ENCODE data around the gene CLDN10.

The CLDN10 gene

GRCh38 chr13:95552539-95553441, at the start of gene CLDN10:
Gene CLDN10 (plus strand): TSS chr13:95552720. CDS start chr13:95552754, 34 bp downstream.
- DNase-seq (ENCODE audit: low read depth): no peak
- no peak for TF ChIP-seq CTCF (conservative IDR thresholded peaks at IDR 0.05; ENCODE audit: low read depth, low read length)
- H3K4me3 ChIP-seq (ENCODE audit: low read depth, low read length): peak within 1 kb of the TSS; percentile 8

DNA sequence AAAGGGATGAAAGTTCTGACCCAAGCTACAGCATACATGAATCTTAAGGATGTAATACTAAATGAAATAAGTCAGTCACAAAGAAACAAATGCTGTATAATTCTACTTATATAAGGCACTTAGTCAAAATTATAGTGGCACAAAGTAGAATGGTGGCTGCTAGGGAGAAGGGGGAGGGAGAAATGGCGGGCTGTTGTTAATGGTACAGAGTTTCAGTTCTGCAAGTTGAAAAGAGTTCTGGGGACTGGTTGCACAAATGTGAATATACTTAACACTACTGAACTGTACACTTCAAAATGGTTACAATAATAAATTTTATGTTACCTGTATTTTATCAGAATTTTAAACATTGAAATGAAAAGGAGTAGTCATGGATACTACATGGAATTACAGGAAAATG, 48.9 kb upstream of the CLDN10 start:
- TF ChIP-seq CTCF (conservative IDR thresholded peaks at IDR 0.05; ENCODE audit: low read depth, low read length): no peak
- DNase-seq (ENCODE audit: low read depth): no peak
- no peak overlapping the region for H3K4me3 ChIP-seq (ENCODE audit: low read depth, low read length)

DNA sequence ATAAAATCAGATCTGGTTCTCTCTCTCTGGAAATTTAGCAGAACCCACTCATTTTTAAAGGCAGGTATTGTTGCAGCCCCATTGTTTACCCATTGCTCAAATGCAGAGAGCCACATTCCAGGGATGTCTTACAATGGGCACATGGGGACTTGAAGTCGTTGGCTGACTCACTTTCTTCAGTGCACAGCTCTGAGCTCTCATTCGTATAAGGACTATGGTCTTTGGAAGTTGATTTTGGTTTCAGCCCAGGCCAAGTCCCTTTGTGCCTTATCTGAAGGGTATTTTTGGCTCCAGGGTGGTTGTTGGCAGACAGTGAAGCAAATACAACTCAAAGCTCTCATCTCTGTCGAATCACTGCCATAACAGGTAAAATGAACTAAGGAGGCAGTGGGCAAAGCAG, 47.3 kb upstream of the CLDN10 start:
- TF ChIP-seq CTCF (conservative IDR thresholded peaks at IDR 0.05; ENCODE audit: low read depth, low read length): no peak
- no peak overlapping the region for H3K4me3 ChIP-seq (ENCODE audit: low read depth, low read length)
- DNase-seq (ENCODE audit: low read depth): no peak

- TF ChIP-seq CTCF (conservative IDR thresholded peaks at IDR 0.05; ENCODE audit: low read depth, low read length): no peak
- no peak overlapping the region for H3K4me3 ChIP-seq (ENCODE audit: low read depth, low read length)
- no peak for DNase-seq (ENCODE audit: low read depth)
Observed at GRCh38 chr13:95505986-95506385, 46.5 kb upstream of the CLDN10 start.

DNA sequence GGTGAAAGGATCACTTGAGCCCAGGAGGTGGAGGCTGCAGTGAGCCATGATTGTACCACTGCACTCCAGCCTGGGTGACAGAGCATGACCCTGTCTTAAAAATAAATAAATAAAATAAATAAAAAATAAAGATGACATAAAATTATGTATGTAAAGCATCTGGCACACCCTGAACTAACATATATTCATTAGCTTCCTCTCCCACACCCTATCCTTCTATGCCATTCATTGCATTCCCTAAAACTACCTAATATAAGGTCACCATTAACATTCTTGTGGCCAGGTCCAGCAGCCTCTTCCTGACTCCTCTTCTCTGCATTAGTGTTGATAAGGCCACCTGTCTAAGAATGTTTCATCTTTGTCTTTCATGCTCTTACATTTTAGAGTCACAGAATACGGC, 44.5 kb upstream of the CLDN10 start:
- no peak overlapping the region for H3K4me3 ChIP-seq (ENCODE audit: low read depth, low read length)
- no peak for DNase-seq (ENCODE audit: low read depth)
- no peak for TF ChIP-seq CTCF (conservative IDR thresholded peaks at IDR 0.05; ENCODE audit: low read depth, low read length)

DNA sequence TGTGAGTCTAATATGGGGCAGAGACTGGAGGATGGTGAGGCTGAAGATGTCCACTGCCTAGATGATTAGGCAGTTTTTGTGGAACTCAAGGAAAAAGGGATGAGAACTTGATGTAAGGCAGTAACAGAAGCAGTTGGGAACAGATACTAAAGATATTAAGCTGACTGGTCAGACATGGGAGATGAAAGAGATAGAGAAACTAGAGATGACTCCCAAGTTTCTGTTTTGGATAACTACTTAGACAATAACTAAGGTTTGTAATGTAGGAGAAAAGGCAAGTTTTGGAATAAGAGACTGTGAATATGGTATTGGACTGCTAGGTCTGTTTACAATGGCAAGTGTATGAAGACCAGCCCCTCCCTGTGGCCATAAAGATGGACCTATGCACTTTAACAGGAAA, 43.5 kb upstream of the CLDN10 start:
- DNase-seq (ENCODE audit: low read depth): no peak
- no peak overlapping the region for H3K4me3 ChIP-seq (ENCODE audit: low read depth, low read length)
- no peak for TF ChIP-seq CTCF (conservative IDR thresholded peaks at IDR 0.05; ENCODE audit: low read depth, low read length)
